GM12872 (cell line): ENCODE measurements around the gene WNK2.

Experiments
- CTCF ChIP-seq: IDR thresholded peaks from 3 replicates; pipeline ENCODE4 v1.5.1; 2011; ENCODE audit warnings: low read depth, mild to moderate bottlenecking, low read length, moderate library complexity; ENCODE audit not compliant: insufficient read depth

Gene WNK2

GRCh38 chr9:93183663-93184431 lies at the start of gene WNK2:
Gene WNK2, plus strand, starts transcription at chr9:93184139. Its CDS starts 791 bp downstream, at chr9:93184930.
- no peak for TF ChIP-seq CTCF

- TF ChIP-seq CTCF: no peak
These were observed 49.0 kb upstream of the WNK2 start for GRCh38 chr9:93134740-93135444.

- TF ChIP-seq CTCF: no peak
These were observed 47.9 kb upstream of the WNK2 start for GRCh38 chr9:93136011-93136440.

GRCh38 chr9:93137362-93137761 lies 46.6 kb upstream of the WNK2 start:
- TF ChIP-seq CTCF: no peak

- no peak for TF ChIP-seq CTCF
These were observed 45.7 kb upstream of the WNK2 start for GRCh38 chr9:93138171-93138764.

- TF ChIP-seq CTCF: no peak
These were observed 44.4 kb upstream of the WNK2 start for GRCh38 chr9:93139365-93140182.
